C4-2B (cell line): Measurements from ENCODE around the gene CD300LD.
"Not testable (repeated sequence)": the region's sequence is repeated elsewhere in the genome, so short reads cannot be mapped to it uniquely, and the experiment has no call there.

Experiments used
- H3K27ac ChIP-seq: fragments of 450-650 bp; 2 replicates; pipeline ENCODE4 v1.5.1; 2017
- CTCF ChIP-seq: fragments of 450-650 bp; conservative IDR thresholded peaks from 2 replicates; pipeline ENCODE4 v1.5.1; 2017; ENCODE audit warnings: mild to moderate bottlenecking
- ZFX ChIP-seq: fragments of 450-650 bp; IDR thresholded peaks from 2 replicates; pipeline ENCODE4 v1.6.1; 2017

CD300LD gene

GRCh38 chr17:74563358-74563757 lies 28.7 kb downstream of the CD300LD start:
- H3K27ac ChIP-seq: no peak overlapping the region
- no peak for TF ChIP-seq ZFX
- TF ChIP-seq CTCF: no peak

- no peak for TF ChIP-seq ZFX
- no peak for TF ChIP-seq CTCF
- no peak overlapping the region for H3K27ac ChIP-seq
These were observed 30.5 kb downstream of the CD300LD start for GRCh38 chr17:74561586-74561985.

- no peak overlapping the region for H3K27ac ChIP-seq
- TF ChIP-seq ZFX: no peak
- TF ChIP-seq CTCF: no peak
These were observed 33.1 kb downstream of the CD300LD start for GRCh38 chr17:74558882-74559519.

GRCh38 chr17:74558402-74558801 lies 33.7 kb downstream of the CD300LD start:
- not testable (repeated sequence) for H3K27ac ChIP-seq

- TF ChIP-seq ZFX (no peak), CTCF (no peak)
- H3K27ac ChIP-seq: no peak overlapping the region
These were observed 36.6 kb downstream of the CD300LD start for GRCh38 chr17:74555427-74555940.

GRCh38 chr17:74554909-74555308 lies 37.2 kb downstream of the CD300LD start:
- H3K27ac ChIP-seq: no peak overlapping the region
- TF ChIP-seq CTCF: no peak
- no peak for TF ChIP-seq ZFX

GRCh38 chr17:74552037-74552436 lies 40.0 kb downstream of the CD300LD start:
- H3K27ac ChIP-seq: no peak overlapping the region
- TF ChIP-seq ZFX (no peak), CTCF (no peak)

GRCh38 chr17:74550602-74551001 lies 41.5 kb downstream of the CD300LD start:
- H3K27ac ChIP-seq: no peak overlapping the region
- no peak for TF ChIP-seq CTCF
- no peak for TF ChIP-seq ZFX
